Spleen (tissue), 7 donors: ENCODE measurements around the gene POU6F2.

Experiments used
- POLR2A ChIP-seq, 3 donors: fragments of 450-650 bp; IDR thresholded peaks; one replicate each; pipeline ENCODE4 v1.5.1; 2017; ENCODE audit warnings: antibody characterized with exemption in 3 of 3, mild to moderate bottlenecking in 1 of 3
- TF ChIP-seq, protein P1 (sequence below), 11 experiments: fragments of 200-600 bp in 7 of 11; fragments of 450-650 bp in 4 of 11; sonication (generic) in 4 of 11; IDR thresholded peaks in 8 of 11; conservative IDR thresholded peaks in 3 of 11; 1 replicate in 7 of 11; 2 replicates in 4 of 11; pipeline versions ENCODE4 v1.4.0 to v1.8.0; 2016 to 2021; ENCODE audit warnings: antibody characterized with exemption in 11 of 11, inconsistent platforms in 4 of 11, mild to moderate bottlenecking in 1 of 11
- donor health status: DM: no; HTN: no; CAD: no; lungs with moderate emphysema.
- donor health status: DM: no; HTN: no; CAD: no.
- donor health status: DM: no; HTN: no; CAD: no.

- TF ChIP-seq, protein P1, sequence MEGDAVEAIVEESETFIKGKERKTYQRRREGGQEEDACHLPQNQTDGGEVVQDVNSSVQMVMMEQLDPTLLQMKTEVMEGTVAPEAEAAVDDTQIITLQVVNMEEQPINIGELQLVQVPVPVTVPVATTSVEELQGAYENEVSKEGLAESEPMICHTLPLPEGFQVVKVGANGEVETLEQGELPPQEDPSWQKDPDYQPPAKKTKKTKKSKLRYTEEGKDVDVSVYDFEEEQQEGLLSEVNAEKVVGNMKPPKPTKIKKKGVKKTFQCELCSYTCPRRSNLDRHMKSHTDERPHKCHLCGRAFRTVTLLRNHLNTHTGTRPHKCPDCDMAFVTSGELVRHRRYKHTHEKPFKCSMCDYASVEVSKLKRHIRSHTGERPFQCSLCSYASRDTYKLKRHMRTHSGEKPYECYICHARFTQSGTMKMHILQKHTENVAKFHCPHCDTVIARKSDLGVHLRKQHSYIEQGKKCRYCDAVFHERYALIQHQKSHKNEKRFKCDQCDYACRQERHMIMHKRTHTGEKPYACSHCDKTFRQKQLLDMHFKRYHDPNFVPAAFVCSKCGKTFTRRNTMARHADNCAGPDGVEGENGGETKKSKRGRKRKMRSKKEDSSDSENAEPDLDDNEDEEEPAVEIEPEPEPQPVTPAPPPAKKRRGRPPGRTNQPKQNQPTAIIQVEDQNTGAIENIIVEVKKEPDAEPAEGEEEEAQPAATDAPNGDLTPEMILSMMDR (IDR thresholded peaks at IDR 0.05 in 8 of 11, conservative IDR thresholded peaks at IDR 0.05 in 3 of 11), result no peak
- no peak for TF ChIP-seq POLR2A (IDR thresholded peaks at IDR 0.05)
Observed at GRCh38 chr7:38978491-38978890, 782 bp downstream of the POU6F2 start.
